CD4-positive, alpha-beta T cell treated with Interleukin-6 for 4 hours (primary cell): ENCODE measurements around the gene LSM14B.

Experiments
- DNase-seq: peaks from one replicate; pipeline ENCODE4 v3.0.0-alpha.2; 2020; ENCODE audit warnings: mixed read lengths

LSM14B gene

GRCh38 chr20:62133051-62133845, 11.0 kb downstream of the LSM14B start:
- no peak for DNase-seq

DNA sequence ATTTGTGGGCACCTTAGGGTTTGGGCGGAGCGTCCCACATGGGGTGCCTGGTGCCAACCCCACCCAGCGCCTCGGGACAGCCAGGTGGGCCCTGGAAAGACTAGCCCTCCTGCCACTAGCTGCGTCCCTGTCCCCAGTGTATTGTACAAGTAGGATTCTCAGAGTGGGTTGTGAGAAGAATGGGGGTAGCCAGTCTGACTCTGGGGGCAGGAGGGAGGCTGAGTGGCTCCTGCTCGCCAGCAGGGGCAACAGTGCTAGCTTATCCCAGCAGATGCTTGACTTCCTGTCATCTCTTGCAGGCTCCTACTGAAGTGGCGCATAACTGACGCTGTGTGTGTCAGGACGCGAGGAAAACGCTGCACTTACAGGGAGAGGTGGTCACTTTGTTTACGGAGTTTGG, 11.6 kb downstream of the LSM14B start:
- DNase-seq, result no peak

DNA sequence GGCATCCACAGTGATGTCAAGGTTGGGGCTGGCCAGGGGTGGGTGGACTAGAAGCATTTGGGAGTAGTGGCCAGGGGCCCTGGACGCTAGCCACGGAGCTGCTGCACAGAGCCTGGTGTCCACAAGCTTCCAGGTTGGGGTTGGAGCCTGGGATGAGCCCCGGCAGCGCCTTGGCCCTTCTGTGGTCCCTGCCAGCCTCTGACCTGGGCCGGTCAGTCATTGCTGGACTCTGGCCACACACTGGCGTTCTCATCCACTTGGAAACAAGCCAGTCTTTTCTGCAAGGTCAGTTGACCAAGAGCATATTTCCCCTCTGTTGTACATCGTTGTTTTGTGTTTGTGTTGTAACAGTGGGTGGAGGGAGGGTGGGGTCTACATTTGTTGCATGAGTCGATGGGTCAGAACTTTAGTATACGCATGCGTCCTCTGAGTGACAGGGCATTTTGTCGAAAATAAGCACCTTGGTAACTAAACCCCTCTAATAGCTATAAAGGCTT, 12.5 kb downstream of the LSM14B start:
- DNase-seq, result no peak

- DNase-seq, result no peak
These were observed 13.4 kb downstream of the LSM14B start for GRCh38 chr20:62135573-62136266.

DNA sequence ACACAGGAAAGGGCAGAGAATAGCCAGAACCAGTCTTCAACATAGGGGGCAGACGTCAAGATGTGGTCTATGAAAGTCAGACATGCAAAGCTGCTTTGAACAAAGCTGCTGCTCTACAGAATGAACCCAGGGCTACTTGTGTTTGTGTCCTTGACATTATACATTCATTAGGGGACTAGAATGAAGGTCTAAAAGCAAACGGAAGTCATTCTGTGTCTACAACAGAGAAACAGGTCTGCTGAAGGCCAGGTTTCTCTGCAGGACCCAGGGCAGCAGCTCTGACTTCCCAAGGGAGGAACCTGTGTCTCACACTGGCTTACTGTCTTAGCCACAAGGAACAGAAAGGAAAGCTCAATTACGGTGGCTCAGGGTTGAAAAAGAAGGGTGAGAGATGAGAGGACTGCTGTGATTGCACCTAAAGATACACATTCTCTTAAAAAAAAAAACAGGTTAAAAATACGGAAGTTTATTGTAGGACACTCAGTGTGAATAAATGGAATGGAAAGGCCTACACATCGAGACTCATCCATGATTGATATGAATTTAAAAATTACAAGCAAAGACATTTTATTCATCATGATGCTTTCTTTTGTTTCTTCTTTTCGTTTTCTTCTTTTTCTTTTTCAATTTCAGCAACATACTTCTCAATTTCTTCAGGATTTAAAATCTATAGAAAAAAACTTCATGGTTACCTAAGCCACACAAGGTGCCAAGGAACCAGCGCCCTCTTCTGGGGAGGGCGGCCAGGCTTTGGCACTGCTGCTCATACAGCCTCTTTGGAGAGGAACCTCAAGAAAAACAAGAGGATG, 14.2 kb downstream of the LSM14B start:
- DNase-seq, result peak; percentile 82

DNA sequence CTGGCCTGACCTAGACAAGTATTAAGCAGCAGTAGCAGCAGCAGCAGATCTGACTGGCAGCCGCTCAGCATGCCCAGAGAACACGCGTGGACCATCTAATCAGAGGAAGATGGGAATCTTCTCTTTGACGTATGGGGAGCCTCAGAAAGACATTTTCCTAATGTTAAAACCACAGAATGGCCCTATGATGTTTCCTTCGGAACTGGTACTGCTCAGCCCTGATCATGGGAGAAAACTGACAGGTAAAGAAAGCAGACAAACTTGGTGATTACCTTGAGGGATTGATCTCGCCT, 14.8 kb downstream of the LSM14B start:
- no peak for DNase-seq

DNA sequence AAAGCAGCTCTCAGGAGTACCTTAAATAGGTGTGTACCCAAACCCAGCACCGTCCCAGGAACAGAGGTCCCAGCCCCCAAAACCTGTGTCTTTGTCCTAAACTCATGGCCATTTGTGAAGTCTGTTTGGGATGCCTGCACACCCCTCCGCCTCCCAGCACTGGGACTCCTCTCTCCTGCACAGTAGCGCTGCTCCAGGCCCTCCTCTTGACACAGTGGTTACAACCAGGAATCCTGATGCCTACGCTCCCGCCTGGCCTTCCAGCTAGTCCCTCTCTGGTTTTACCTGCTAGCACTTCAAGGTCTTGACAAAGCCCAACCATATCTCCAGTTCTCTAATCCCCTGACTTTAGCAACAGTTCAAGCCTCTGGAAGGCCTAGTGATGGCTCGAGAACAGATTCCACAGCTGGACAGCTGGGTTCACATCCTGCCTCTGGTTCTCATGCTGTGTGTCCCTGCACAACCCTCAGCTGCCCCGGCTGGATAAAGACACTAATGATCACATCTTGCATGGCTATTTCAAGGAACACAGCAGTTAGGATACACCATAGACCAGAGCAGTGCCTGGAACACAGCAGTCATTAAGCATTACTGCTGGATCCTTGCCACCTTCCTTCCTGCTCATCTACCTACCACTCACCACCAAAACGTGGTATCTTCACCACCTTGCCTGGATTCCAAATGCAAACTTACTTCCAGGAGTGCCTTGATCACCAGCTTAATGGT, 15.4 kb downstream of the LSM14B start:
- DNase-seq, result no peak

GRCh38 chr20:62138204-62138543, 15.9 kb downstream of the LSM14B start:
- no peak for DNase-seq

GRCh38 chr20:62138912-62139311, 16.6 kb downstream of the LSM14B start:
- DNase-seq, result no peak

DNA sequence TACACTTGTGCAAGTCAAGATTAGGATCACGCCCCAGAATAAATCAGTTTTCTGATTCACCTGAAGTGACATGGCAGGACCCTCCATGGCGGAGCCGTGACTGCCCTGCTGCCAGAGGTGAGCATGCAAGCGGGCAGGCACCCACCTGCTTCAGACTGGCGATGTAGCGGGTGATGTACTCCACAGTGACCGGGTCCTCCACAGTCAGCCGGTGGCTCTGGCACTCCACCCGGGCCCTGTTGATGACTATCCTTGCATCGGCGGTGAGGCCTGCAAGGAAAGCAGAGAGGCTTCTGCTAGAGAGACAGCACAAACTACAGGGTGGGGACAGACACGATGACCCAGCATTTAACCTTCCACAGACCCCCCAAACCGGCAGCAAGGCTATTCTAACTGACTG, 17.4 kb downstream of the LSM14B start:
- DNase-seq, result no peak

DNA sequence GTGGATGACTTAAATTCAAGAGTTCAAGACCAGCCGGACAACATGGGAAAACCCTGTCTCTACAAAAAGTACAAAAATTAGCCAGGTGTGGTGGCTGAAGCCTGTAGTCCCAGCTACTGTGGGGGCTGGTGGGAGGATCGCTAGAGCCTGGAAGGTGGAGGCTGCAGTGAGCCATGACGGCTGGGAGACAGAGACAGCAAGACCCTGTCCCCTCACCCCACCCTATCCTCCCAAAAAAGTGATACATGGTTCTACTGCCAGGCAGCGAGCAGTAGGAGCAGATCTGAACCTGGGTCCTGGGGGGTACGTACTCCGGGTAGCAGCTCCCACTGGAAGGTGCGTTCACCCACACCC, 18.7 kb downstream of the LSM14B start:
- DNase-seq, result no peak

DNA sequence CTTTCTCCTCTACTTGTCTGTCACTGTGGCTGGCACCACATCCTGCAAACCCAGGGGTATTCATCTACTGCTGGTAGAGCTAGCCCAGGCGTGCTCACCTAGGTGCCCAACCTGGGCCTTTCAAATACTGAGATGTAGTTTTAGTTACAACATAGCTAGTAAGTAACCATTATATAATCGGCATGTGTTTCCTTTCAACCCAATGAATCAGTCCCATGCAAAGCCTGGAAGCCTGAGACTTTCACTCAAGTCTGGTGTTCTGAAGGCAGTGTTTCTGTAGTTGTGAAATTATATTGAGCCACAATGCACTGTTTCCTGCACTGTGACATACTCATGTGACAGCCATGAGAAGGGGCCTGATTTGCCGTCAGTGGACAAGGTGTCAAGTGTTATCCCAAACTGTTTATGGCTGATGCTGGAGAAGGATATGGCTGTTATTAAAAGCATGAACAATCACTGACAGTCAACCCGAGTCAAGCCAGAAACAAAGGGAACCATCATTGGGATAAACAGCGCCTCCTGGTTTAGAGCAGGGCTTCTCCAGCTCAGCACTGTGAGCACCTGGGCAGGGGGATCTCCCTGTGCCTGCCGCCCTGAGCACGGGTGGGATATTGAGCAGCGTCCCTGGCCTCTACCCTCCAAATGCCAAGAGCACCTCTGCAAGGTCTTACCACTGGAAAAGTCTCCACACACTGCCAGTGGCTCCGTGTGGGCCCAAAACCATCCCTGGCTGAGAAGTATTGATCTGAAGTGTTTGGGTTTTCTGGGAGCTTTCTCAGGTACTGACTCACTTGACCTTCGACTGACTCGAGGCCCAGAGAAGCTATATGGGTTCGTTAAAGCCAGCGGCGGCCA, 19.3 kb downstream of the LSM14B start:
- DNase-seq, result peak; percentile 26

- no peak for DNase-seq
These were observed 20.2 kb downstream of the LSM14B start for GRCh38 chr20:62142252-62143080.

DNA sequence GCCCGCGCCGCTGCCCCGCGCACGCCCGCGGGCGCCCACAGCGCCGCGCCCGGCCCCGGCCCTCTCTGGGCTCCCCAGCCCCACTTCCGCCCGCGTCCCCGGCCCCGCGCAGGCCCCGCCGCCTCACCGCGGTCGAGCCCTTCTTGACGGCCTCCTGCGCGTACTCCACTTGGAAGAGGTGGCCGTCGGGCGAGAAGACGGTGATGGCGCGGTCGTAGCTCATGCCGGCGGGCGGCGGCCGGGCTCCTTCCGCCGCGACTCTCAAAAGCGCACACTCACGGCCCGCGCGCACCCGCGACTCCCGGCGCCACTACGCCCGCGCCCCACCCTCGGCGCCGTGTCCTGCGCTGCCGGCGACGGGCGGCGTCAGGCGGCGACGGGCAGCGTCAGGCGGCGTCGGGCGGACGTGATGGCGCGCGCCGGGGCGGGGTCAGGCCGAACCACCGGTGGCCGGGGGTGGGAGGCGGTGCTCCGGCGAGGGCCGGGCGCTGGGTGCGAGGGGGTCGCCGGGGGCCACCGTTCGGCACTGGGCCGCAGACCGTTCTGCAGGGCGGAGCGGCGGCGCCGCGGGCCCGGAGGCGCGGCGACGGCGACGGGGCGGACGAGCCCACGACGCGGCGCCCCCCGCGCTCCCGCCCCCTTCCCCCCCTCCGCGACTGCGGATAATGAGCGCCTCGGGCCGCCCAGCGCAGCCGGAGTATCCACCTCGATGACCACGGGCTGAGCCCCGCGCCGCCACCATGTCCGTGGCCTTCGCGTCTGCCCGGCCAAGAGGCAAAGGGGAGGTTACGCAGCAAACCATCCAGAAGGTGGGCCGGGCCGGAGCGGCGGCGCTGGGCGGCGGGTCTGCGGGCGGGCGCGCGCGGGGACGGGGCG, 21.0 kb downstream of the LSM14B start, which contains the start of the genes PSMA7 and SS18L1:
Gene PSMA7, minus strand, starts transcription at position 314 of the 876 bp plus-strand sequence. Its CDS starts 91 bp downstream, at position 223.
Gene SS18L1, plus strand, starts transcription at position 689 of the 876 bp plus-strand sequence. Its CDS starts 52 bp downstream, at position 741.
- peak; percentile 88 for DNase-seq

DNA sequence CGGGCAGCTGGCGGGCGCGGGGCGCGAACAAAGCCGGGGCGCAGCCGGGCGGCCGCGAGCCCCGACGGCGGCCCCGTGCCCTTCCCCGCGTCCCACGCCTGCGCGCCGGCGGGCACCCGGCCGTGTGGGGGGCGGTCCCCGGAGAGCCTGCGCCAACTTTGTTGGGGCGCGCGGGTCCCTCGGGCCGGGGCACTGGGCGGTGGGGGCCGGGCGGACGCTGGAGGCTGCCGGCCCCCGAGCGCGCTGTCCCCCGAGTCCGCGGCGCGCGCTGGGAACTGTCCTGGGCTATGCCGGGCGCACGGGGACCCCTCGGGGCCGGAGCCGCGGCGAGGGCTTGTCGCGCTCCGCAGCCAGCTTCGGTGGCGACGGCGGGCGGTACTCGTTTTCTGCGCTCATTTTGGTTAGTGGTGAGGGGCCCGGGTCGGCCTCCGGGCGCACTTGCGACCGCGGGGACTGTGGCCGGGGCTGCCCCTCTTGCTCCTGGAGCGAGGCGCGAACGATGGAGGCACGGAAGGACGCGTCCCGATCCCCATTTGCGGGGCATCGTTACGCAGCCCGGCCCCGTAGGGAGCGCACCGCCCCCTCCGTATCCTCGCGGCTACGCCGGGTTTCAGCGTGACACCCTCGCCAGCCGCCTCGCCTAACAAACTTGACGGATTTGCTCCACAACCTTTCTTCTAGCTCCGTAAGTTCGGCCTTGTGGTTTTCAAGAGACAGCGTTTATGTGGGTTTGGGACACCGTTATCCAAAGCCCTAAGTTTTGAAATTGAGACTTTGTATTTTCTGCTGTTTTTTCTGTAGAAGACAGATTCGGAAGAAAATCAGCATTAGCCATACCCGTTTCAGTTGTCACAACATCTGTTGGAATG, 21.9 kb downstream of the LSM14B start:
- peak; percentile 64 for DNase-seq

DNA sequence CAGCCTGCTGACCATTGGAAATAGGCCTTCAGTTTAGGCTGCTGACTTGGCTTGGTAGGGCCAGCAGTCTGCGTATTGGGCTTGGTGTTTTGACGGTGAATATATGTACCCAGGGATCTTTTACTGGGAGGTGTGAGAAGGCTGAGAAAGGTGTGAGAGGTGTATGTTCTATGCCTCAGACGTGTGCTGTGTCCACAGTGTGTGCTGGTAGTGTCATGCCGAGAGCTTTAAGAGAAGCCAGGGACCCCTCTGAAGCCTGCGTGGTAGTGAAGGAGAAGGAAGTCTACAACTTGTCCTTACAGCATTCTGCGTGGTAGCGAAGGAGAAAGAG, 23.4 kb downstream of the LSM14B start:
- DNase-seq, result no peak

DNA sequence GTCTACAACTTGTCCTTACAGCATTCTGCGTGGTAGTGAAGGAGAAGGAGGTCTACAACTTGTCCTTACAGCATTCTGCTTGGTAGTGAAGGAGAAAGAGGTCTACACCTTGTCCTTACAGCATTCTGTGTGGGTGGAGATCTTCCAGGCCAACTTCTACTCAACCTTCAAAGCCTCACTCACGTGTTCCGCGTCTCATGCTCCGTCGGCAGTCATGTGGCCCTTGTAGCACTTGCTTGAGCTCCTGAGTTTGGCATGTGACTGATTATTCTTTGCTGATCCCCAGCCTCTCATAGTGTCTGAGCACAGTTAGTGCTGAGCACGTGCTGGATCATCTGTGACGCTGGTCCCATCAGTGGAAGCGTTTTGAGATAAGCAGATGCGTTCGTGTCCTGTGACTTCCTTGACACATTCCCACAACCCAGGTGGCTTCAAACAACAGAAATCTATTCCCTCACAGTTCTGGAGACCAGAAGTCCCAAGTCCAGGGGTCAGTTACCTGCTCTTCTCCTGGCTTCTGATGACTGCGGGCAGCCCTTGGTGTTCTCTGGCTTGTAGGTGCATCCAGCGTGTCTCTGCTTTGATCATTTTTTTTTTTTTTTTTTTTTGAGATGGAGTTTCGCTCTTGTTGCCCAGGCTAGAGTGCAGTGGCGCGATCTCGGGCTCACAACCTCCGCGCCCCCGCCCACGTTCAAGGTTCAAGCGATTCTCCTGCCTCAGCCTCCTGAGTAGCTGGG, 23.9 kb downstream of the LSM14B start:
- no peak for DNase-seq

GRCh38 chr20:62147125-62147524, 24.9 kb downstream of the LSM14B start:
- no peak for DNase-seq
